Heart left ventricle (tissue), 16 donors: ENCODE results near the gene RNF14. TPM values are rescaled to one million over a fixed set of nuclear protein-coding genes. Genes with fewer than 3 reads are reported as not detected.
"Not testable (repeated sequence)": the region's sequence is repeated elsewhere in the genome, so short reads cannot be mapped to it uniquely, and the experiment has no call there.

Source experiments
- ATAC-seq, 4 donors: fragments of 200-7000 bp; cut with Tn5 transposase; one replicate each; pipeline ENCODE4 v1.9.1; 2020 to 2022; ENCODE audit warnings: moderate library complexity in 4 of 4, mild to moderate bottlenecking in 3 of 4, moderate number of reproducible peaks in 1 of 4
- DNase-seq, 5 donors: peaks; one replicate each; pipeline ENCODE4 v3.0.0-alpha.2; 2020
- H3K27ac ChIP-seq, 12 donors: fragments of 200-600 bp; sonication (generic) in 4 of 12; one replicate each; pipeline versions ENCODE4 v1.5.0 to v1.8.0; 2016 to 2022; ENCODE audit warnings: mild to moderate bottlenecking in 2 of 12
- H3K27me3 ChIP-seq, 9 donors: fragments of 200-600 bp; sonication (generic) in 2 of 9; one replicate each; pipeline versions ENCODE4 v1.5.1 to v1.8.0; 2016 to 2022; ENCODE audit warnings: mild to moderate bottlenecking in 3 of 9
- H3K36me3 ChIP-seq, 9 donors: fragments of 200-600 bp; sonication (generic) in 2 of 9; one replicate each; pipeline versions ENCODE4 v1.5.0 to v1.8.0; 2018 to 2022; ENCODE audit warnings: mild to moderate bottlenecking in 2 of 9
- H3K4me1 ChIP-seq, 12 donors: fragments of 200-600 bp; sonication (generic) in 4 of 12; one replicate each; pipeline versions ENCODE4 v1.5.0 to v1.8.0; 2016 to 2022; ENCODE audit warnings: mild to moderate bottlenecking in 3 of 12
- H3K4me3 ChIP-seq, 12 donors: fragments of 200-600 bp; sonication (generic) in 4 of 12; one replicate each; pipeline versions ENCODE4 v1.5.0 to v1.8.0; 2017 to 2022; ENCODE audit warnings: mild to moderate bottlenecking in 9 of 12, moderate library complexity in 4 of 12
- H3K9me3 ChIP-seq, 12 donors: fragments of 200-600 bp; sonication (generic) in 4 of 12; one replicate each; pipeline versions ENCODE4 v1.5.0 to v1.8.0; 2016 to 2022; ENCODE audit warnings: mild to moderate bottlenecking in 1 of 12
- POLR2A ChIP-seq, 2 donors: fragments of 450-650 bp; IDR thresholded peaks; one replicate each; pipeline ENCODE4 v1.6.1; 2017; ENCODE audit warnings: antibody characterized with exemption in 2 of 2, mild to moderate bottlenecking in 2 of 2, moderate library complexity in 2 of 2
- WGBS, 4 donors: extraction: QIAGEN DNeasy Blood & Tissue Kit in 2 of 4; methylation state at CpG; one replicate each; pipeline versions ENCODE4 v1.1.5 to v1.1.7; 2013 to 2018; 5-methylcytosine and 5-hydroxymethylcytosine counted together
- intact Hi-C, 10 donors: fragments of 100-400 bp; cut with DNase I; formaldehyde crosslinking; loops; one replicate each; pipeline versions ENCODE4 v1.11.1 to v1.14.2; 2022
- polyA plus RNA-seq, 2 donors: library from polyadenylated mRNA; stranded (reverse); fragments of 200-250 nt; gene quantifications; one replicate each; pipeline ENCODE4 v1.2.3, GENCODE V29; 2013
- total RNA-seq, 9 donors: library from RNA; depleted of rRNA in 2 of 9; stranded (reverse); fragments of >200 nt in 2 of 9; fragmentation: NEBNext Ultra II Directional in 3 of 9; extraction: Animal tissue kit (Norgen Biotek cat#: 25700) in 3 of 9; gene quantifications; one replicate each; pipeline versions ENCODE4 v1.1.0 to v1.2.4, GENCODE V29; 2016 to 2023
- TF ChIP-seq, protein P1 (sequence below), 12 donors: fragments of 200-600 bp; sonication (generic) in 4 of 12; IDR thresholded peaks; one replicate each; pipeline versions ENCODE4 v1.5.0 to v1.8.0; 2018 to 2022; ENCODE audit warnings: antibody characterized with exemption in 12 of 12, mild to moderate bottlenecking in 5 of 12
- donor health status: ischemic (EF 13 %, LVEDD 7.1; RV severe dilation, severe dysfunction).
- donor health status: healthy with polysubstance abuse.
- donor health status: DM: no; HTN: yes; CAD: no.
- donor health status: DM: no; HTN: no; CAD: no.
- donor health status: ischemic (EF 25% LVEDD 6.9; RV normal size, moderate dysfunction).
- donor health status: ischemic (EF 25% LVEDD 5.7; RV mildly dilated, moderate dysfunction).
- donor health status: healthy.
- donor health status: DM: yes; HTN: yes; CAD: no.
- donor health status: ischemic (EF 35%, LVEDD 5.7; RV mildly dilated, moderate dysfunction).
- donor health status: nonischemic (EF 11% LVEDD 7.7; RV severe dilation, severe dysfunction).
- donor health status: DM: yes; HTN: yes; CAD: no.
- donor health status: PGD.
- donor health status: ischemic (EF 29% LVEDD 5.4; RV normal size, mild dysfunction).
- donor health status: nonischemic (EF 23%, LVEDD 6.1; RV moderate dilation, normal function).

The RNF14 gene
- total and polyA plus RNA-seq, 11 donors = 21.3 to 131 (median 103) TPM

DNA sequence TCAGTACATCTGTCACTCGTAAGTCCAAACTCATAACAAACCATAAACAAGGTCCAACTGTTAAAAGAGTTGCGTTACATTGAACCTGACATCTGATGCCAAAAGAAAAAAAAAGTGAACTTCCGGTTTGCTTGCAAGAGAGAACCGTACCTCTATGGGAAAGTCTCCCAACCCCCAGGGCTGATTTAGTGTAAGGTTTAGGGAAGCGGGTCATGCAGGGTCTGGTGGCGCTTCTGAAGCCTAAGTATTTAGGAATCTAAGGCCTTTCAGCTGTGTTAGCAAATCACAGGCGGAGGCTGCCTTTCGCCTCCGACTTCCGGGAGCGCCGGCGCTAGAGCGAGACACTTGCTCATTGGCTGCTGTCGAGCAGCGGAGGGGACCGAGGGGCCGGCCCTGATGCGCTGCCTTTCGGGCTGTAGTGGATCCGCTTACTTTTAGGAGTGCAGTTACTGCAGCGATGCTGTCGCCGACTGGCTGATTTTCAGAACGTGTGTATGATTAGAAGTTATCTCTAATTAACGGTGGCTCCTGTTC lies 55.9 kb downstream of the RNF14 start:
- ATAC-seq = peak; percentile 99 to 100 (median 100)
- 0 to 3% (median 1%) methylated on average over 11 to 26 of the region's 26 CpGs for WGBS, 4 donors
- intact Hi-C loops = loop anchor here in 1 of 10 donors (5.0 kb wide), 1 partner anchor 82 kb away; the partner anchor contains the start of gene NDFIP1

DNA sequence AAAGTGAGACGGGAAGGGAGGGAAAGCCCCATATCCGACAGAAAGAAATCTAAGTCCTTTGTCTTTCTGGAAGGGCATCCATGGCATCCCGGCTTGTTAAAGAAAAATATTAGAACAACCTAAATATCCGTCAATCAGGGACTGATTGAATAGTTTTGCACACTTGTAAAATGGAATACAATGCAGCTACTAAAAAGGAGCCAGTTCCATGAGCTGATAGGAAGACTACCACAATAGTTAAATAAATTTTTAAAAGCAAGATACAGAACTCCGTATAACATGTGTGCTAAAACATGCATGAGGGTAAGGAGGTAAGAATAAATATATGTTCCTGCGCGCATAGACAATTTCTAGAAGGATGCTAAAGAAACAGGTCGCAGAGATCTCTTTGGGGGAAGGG lies 56.7 kb downstream of the RNF14 start:
- Histone ChIP-seq H3K27me3 (no peaks in the 10 kb centered on the region), H3K9me3 (peaks cover 0 to 2% (median 0%) of the 10 kb centered on the region in 12 donors), H3K4me1 (peaks cover 0 to 12% (median 0%) of the 10 kb centered on the region in 12 donors), H3K27ac (peak overlapping the region in 6 of 12 donors; percentile 84 to 91 (median 88)), H3K4me3 (peak overlapping the region in 5 of 12 donors; percentile 52 to 61 (median 60)), H3K36me3 (no peaks in the 10 kb centered on the region)
- WGBS, 4 donors = 74 to 78% (median 77%) methylated on average over 8 of the region's 8 CpGs
- TF ChIP-seq, protein P1, sequence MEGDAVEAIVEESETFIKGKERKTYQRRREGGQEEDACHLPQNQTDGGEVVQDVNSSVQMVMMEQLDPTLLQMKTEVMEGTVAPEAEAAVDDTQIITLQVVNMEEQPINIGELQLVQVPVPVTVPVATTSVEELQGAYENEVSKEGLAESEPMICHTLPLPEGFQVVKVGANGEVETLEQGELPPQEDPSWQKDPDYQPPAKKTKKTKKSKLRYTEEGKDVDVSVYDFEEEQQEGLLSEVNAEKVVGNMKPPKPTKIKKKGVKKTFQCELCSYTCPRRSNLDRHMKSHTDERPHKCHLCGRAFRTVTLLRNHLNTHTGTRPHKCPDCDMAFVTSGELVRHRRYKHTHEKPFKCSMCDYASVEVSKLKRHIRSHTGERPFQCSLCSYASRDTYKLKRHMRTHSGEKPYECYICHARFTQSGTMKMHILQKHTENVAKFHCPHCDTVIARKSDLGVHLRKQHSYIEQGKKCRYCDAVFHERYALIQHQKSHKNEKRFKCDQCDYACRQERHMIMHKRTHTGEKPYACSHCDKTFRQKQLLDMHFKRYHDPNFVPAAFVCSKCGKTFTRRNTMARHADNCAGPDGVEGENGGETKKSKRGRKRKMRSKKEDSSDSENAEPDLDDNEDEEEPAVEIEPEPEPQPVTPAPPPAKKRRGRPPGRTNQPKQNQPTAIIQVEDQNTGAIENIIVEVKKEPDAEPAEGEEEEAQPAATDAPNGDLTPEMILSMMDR (IDR thresholded peaks at IDR 0.05) = no peak
- no peak for TF ChIP-seq POLR2A (IDR thresholded peaks at IDR 0.05)
- DNase-seq (no peak), ATAC-seq (no peak)
- intact Hi-C loops = no loop called here

More for the DNA sequence above, 55.9 kb downstream of the RNF14 start:
- Histone ChIP-seq H3K36me3 (no peaks in the 10 kb centered on the region), H3K4me1 (peaks cover 0 to 12% (median 0%) of the 10 kb centered on the region in 12 donors), H3K27ac (peak overlapping the region; percentile 72 to 91 (median 85)), H3K9me3 (peaks cover 0 to 7% (median 1%) of the 10 kb centered on the region in 12 donors), H3K27me3 (no peaks in the 10 kb centered on the region), H3K4me3 (peak overlapping the region; percentile 24 to 61 (median 54))
- TF ChIP-seq, protein P1 (IDR thresholded peaks at IDR 0.05) = no peak
- TF ChIP-seq POLR2A (IDR thresholded peaks at IDR 0.05) = peak in 1 of 2 donors; percentile 45
- DNase-seq = peak; percentile 87 to 94 (median 93)

DNA sequence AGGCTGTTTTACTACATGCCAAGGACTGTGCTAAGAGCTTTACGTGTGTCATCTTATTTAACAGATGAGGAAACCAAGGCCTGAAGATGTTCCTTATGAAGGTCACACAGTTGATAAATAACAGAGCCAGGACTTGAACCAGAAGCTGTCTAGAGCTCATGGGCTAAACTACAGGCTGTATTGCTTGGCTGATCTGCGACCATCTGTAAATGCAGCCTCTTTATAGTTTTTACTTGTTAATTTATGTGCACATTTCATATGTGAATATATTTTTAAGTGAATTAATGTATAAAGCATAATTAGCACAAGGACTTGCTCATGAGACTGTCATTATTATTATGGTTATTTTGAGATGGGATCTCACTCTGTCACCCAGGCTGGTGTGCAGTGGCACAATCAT lies 63.2 kb downstream of the RNF14 start:
- Histone ChIP-seq H3K27me3 (no peaks in the 10 kb centered on the region), H3K9me3 (no peaks in the 10 kb centered on the region), H3K4me1 (peaks cover 0 to 6% (median 0%) of the 10 kb centered on the region in 12 donors), H3K27ac (no peak overlapping the region), H3K36me3 (no peaks in the 10 kb centered on the region), H3K4me3 (no peak overlapping the region)
- TF ChIP-seq POLR2A (IDR thresholded peaks at IDR 0.05) = no peak
- TF ChIP-seq, protein P1 (IDR thresholded peaks at IDR 0.05) = no peak
- ATAC-seq (no peak), DNase-seq (no peak)
- intact Hi-C loops = no loop called here
- WGBS, 4 donors = 94 to 97% (median 95%) methylated on average over 2 of the region's 2 CpGs

DNA sequence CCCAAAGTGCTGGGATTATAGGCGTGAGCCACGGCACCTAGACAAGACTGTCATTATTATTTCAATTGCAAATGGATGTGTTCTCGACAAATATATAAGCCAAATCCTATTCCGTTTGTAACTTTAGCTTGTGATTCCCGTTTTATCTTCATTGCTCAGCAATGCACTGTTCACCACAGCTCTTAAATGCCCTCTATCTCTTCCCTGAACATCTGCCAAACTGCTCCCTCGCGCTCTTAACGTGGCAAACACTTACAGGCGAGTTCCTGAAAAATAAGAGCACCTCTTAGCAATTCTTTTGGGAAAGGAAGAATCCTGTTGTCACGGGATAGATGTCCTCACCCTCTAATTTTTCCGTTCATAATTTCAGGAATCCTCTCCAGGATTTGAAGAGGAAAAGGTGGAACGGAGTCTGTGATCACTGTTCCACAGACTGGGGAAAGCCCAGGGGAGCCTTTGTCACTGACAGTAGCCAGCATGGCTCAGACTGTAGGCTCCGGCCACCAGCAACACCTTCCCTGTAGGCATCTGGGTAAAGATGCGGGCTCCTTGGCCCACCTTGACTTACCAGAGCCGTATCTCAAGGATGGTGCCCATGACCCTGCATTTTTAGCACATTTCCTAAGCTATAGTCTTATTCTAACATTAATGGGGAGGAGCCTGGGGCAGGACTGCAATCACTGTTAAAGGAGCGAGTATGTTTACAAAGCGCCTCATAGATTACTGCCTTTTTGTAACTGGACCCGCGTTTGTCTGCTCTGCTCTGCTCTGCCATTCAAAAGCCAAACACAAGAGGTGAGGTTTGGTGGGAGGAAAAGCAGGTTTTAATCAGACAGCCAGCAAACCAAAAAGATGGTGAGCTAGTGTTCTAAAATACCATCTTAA lies 64.1 kb downstream of the RNF14 start:
- WGBS, 4 donors = 45 to 57% (median 51%) methylated on average over 19 of the region's 19 CpGs
- no peak for TF ChIP-seq POLR2A (IDR thresholded peaks at IDR 0.05)
- TF ChIP-seq, protein P1 (IDR thresholded peaks at IDR 0.05) = no peak
- peaks cover 0 to 6% (median 0%) of the 10 kb centered on the region in 12 donors for H3K4me1 ChIP-seq
- no peaks in the 10 kb centered on the region for H3K27me3 ChIP-seq
- peak overlapping the region in 1 of 12 donors; percentile 5 for H3K27ac ChIP-seq
- ATAC-seq = peak in 3 of 4 donors; percentile 52 to 59 (median 56)
- no peak overlapping the region for H3K4me3 ChIP-seq
- H3K36me3 ChIP-seq = no peaks in the 10 kb centered on the region
- H3K9me3 ChIP-seq = no peaks in the 10 kb centered on the region
- DNase-seq = no peak
- intact Hi-C loops = no loop called here

DNA sequence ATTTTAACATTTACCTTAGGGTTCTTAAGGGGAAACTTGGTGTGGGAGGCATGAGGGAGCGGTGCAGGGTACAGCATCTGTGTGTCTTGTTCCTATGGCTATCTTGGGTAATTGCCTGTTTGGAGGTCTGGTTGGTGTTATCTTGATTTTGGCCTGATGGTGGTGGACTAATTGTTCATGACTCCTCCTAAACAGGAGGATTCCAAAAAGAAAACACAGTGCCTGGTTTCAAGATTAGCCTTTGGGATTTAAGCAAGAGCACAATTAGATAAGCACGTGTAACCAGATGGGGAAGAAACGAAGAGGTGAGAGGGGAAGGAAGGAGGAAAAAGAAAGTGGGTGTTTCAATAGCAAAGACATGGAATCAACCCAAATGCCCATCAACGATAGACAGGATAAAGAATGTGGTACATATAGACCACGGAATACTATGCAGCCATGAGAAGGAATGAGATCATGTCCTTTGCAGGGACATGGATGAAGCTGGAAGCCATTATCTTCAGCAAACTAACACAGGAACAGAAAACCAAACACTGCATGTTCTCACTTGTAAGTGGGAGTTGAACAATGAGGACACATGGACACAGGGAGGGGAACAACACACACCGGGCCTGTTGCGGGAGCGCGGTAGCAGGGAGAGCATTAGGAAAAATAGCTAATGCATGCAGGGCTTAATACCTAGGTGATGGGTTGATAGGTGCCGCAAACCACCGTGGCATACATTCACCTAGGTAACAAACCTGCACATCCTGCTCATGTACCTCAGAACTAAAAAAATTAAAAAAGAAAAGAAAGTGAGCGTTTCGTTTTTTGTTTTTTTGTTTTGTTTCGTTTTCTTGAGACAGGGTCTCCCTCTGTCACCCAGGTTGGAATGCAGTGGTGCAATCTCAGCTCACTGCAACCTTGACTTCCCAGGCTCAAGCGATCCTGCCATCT lies 65.0 kb downstream of the RNF14 start:
- DNase-seq, H3K4me3 ChIP-seq, ATAC-seq, H3K4me1 ChIP-seq, H3K27ac ChIP-seq, H3K9me3 ChIP-seq, H3K36me3 ChIP-seq, intact Hi-C loops, H3K27me3 ChIP-seq: not testable (repeated sequence)
- WGBS, 4 donors = 89 to 92% (median 91%) methylated on average over 15 of the region's 15 CpGs
